ENCODE results near the gene ENTR1.

ENTR1 gene

DNA sequence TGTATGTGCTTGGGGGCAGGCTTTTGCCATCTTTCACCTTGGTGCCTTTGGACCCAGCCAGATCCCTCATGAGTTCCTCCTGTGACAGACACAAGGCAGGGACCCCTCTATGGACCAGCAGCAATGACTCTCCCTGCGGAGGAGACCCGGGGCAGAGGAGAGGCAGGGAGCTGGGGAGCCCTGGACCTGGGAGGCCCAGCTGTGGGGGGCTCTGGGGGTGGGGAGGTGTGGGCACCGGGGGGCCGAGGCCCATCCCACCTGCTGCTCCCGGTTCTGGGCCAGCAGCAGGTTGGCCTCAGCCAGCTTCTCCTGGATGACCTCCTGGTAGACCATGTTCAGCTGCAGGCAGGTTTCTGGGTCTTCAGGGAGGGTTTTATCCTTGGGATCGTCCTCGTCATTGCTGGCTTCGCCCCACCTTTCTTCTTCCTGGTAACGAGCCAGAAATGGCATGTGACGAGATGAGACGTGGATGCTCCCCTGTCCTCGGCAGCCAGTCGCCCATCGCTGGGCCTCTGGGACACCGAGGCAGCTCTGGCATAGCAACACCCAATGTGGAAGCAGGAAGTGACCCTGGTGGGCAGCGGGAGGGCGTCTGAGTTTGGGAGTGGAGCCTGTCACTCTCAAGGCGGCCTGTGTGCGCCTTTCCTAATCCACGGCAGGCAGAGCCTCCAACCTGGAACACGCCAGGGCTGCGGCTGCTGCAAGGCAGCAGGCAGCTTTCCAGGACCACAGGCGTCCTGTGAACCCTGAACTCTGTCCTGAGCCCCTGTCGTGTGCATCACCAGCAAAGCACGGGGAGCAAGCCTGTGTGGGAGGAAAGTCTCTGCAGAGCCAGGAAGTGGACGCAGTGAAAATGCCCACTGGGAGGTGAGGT lies 14.8 kb downstream of the ENTR1 start:
- no peak for DNase-seq

DNA sequence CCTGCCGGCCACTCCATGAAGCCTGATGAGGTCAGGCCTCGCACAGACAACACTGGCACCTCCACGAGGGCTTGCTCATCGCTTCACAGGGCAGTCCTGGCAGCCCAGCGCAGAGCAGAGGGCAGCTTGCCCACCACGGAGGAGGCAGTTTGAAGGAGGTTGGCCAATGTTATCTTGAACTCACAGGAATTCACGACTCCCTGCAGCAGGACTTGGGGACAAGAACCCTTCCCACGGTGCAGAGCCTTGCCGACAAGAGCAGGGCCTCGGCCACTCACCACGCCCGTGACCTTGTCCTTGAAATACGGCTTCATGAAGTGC lies 15.4 kb downstream of the ENTR1 start:
- DNase-seq: no peak

DNA sequence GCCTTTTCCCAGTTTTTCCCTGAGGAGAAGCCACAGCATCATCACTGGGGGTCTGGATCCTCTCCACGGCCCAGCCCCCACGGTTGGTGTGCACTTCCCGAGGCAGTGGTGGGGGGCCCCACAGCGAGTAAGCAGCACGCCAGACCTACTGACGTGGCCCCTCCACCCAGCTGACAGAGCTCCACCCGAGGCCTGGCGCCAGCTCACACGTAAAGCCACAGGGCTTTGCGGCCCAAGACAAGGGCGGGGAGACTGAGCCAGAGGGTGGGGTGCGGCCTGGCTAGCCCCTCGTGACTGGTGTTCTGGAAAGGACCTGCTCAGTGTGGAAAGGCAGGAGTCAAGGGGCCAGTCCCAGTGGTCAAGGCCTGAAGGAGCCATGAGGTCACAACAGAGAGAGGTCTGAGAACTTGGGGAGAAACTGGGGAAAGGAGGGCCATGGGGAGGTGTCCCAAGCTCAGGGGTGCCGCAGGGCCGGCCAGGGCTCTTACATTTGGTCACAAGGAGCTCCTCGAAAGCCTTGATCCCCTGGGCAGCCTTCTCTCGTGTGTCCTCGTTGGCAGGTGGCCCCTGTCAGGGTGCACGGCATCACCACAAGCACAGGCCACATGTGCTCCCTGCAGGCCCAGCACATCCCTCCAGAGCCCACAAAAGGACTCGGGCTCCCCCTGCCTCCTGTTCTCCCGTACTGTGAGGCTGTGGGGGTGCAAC lies 15.9 kb downstream of the ENTR1 start:
- DNase-seq: no peak

GRCh38 chr9:136393531-136393930 lies 16.9 kb downstream of the ENTR1 start:
- DNase-seq: no peak

DNA sequence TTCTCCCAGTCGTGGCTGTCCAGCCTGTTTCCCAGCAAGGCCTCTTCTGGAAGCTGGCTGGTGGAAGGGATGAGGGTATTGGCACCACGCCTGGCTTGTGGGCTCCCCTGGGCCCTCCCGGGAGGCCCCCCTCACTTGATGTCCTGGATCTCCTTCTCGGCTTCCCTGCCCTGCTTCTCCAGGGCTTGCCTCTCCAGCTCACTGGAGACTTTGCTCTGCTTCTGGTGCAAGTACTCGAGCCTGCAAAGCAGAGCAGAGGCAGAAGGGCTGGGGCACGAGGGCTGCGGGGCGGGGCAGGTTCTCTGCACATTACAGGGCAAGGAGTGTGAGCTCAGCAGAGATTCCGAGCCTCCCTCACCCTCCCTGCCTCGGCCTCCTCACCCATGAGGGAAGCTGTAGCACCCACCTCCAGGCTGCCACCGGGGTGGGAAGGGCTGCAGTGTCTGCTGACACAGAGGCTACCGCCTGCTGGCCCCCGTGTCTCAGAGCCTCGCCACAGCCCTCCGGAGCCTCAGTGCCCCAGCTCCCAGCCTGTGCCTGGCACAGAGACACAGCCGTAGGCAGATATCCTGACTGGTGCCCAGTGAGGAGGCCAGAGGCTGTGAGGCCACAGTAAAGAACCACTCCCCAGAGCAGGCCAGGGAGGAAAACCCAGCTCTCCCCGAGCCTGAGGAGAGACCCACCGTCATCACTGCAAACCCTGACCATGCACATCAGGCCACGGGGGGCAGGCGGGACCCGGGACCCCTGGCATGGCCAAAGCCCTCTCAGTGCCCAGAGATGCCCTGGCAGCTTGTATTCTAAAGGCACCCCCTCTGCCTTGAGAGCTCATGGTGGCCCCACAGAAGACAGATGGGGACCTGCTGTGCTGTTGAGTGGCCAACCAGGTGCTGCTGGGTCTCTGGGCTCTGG lies 17.6 kb downstream of the ENTR1 start:
- DNase-seq: no peak

DNA sequence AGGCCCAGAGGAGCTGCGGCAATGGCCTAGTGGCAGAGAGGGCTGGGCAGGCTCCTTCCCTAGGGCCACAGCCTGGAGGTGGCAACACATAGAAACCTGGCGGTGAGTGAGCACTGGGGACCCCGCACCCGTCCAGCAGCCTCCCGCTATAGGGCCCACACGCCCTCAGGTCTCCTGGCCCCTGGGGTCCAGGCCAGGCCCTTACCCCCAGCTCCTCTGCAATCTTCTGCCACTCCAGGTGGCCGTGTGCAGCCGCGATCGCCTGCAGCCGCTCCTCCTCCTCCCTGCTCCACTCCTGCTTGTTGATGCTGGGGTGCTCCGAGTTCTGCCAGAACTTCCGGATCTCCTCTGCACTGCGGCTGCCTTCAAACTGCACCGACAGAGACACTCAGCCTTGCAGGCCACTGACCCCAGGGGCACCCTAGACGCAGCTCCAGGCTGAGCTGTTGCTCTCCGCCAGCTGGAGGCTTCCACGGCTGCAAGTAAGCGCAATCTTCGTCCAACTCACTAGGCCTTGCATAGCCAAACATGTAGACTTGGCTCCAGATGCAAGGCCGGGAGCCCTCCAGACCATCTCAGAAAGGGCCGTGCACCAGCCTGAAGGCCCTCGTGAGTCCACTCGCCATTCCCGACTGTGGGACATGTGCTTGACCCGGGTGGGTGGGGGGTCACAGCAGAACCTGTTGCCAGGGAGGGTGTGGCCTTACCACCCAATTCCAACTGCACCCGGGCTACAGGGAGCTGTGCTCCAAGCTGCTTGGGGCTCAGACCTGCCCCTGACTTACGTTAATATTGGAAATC lies 18.5 kb downstream of the ENTR1 start:
- DNase-seq: no peak

GRCh38 chr9:136389396-136389795 lies 21.0 kb downstream of the ENTR1 start:
- no peak for DNase-seq

DNA sequence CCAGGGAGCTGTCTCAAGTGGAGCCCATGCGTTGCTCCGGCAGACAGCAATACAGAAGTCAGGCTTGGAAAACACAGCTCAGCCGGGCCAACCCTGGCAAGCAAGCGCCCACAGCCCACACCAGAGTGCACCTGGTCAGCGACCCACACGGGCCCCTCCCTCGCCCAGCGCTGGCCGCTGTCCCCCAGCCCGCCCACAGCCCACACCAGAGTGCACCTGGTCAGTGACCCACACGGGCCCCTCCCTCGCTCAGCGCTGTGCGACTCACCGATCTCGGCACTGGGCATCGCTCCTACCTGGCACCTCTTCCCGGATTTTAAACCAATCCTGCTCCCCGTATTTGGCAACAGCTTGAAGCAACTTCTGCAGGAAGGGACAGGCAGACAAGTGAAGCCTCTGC lies 23.2 kb downstream of the ENTR1 start:
- no peak for DNase-seq

- DNase-seq: no peak
Observed at GRCh38 chr9:136386018-136386417, 24.4 kb downstream of the ENTR1 start.

GRCh38 chr9:136385015-136385414 lies 25.4 kb downstream of the ENTR1 start:
- DNase-seq: no peak

DNA sequence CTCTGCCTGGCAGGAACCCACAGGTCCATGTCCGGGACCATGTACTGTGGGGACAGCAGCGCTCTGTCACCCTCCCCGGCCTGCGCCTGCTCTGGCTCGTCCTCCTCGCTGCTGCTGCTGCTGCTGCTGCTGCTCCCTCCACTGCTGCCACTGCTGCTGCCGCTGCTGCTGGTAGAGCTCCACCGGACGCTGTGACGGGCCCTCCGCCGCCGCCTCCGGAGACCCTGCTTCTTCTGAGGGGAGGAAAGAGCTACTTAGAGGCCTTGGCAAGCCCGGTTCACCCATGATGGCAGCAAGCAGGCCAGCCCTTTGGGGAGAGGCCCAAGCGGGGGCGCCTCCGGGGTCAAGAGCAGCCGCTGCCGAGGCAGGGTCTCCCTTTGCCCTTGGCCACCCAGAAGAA lies 27.0 kb downstream of the ENTR1 start:
- DNase-seq: no peak

DNA sequence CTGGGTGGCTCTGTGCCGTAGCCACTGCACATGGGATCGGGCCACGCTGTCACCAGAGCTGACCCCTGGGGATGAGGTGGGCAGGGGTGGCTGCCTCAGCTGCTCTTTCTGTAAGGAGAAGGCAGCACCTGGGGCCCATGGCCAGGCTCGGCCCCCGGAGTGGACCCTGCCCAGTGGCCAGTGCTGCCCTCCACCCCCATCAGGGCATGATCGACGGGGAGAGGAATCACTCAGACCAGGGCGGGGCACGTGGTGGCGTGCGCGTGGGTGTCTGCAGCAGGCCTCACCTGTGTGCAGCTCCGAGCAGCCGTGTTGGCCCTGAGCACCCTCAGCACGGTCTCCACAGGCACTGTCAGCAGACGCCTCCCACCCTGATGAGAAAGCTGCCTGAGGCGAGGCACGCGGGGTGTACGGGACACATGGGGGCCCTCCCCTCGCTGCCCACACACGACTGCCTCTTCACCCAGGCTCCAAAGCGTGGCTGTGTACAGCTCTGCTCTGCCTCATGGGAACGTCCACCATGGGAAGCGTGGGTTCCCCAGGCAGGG lies 28.4 kb downstream of the ENTR1 start:
- no peak for DNase-seq

GRCh38 chr9:136381311-136381710 lies 29.1 kb downstream of the ENTR1 start:
- DNase-seq: no peak

DNA sequence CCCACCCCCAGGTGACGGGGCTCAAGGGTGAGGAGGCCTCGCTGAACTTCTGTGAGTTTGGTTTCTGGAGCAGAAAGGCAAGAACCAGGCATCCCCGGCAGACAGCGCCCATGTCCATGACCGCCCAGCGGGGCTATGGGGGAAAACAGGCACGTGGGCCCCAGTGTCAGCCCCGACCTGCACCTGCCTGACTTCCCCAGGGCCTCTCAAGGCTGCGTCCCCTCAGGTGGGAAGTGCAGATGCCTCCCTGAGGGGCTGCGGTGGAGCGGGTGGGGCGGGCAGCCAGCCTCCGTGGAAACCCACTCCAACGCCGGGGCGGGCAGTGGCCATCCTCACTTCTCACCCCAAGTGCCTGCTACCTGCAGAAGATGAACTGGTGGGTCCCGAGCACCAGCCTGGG lies 30.0 kb downstream of the ENTR1 start:
- no peak for DNase-seq

DNA sequence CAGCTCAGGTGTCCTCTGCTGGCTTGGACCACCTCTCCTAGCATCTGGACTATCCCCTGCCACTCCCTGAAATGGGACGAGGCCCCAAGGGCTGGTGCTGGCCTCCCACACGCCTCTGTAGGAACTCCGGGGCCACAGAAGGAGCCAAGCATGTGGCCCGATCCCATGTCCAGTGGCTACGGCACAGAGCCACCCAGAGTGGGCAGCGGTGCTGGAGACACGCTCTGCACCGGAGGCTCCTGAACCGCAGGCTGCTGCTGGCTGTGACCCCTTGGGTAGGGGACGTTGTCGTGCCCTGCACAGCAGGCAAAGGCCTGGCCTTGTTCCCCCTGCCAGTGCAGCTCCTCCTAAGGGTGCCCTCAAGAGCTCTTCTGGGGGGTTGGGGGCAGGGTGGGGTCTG lies 30.5 kb downstream of the ENTR1 start:
- no peak for DNase-seq

GRCh38 chr9:136379401-136379800 lies 31.0 kb downstream of the ENTR1 start:
- no peak for DNase-seq

GRCh38 chr9:136379003-136379287 lies 31.5 kb downstream of the ENTR1 start:
- no peak for DNase-seq

- DNase-seq: no peak
Observed at GRCh38 chr9:136378170-136379002, 32.0 kb downstream of the ENTR1 start.

DNA sequence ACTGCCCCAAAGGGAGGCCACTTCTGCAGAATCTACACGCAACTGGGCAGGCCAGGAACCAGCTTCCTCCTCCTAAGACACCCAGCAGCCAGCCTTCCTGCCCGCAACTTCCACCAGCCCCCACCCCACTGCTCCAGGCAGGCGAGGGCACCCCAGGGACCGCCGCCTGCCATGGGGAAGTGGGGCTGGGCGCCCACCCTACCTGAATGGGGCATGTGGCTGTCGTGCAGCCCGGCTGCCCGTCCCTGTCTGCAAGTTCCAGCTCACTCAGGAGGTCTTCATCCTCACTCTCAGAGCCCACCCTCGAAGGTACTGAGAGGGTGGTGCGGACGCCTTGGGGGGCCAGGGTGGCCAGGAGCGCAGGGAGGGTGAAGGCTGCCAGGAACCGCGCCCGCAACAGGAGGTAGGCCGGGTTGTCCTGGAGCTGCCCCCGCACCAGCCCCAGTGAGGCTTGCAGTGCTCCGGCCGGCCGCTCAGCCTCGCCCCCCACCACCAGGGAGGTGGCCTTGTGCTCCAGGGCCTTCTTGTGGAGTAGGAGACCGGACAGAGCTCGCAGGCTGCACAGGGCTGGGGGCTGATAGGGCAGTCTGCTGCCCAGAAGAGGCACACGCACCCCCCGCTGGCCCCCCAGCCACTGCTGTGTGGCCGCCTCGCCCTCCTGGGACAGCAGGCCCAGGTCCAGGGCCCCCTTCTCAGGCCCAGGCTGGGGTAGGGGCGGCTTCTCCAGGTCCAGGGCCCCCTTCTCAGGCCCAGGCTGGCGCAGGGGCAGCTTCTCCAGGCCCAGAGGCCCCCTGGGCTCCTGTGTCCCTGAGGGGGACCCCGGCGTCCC lies 32.9 kb downstream of the ENTR1 start:
- no peak for DNase-seq

- no peak for DNase-seq
Observed at GRCh38 chr9:136376457-136376856, 34.0 kb downstream of the ENTR1 start.

DNA sequence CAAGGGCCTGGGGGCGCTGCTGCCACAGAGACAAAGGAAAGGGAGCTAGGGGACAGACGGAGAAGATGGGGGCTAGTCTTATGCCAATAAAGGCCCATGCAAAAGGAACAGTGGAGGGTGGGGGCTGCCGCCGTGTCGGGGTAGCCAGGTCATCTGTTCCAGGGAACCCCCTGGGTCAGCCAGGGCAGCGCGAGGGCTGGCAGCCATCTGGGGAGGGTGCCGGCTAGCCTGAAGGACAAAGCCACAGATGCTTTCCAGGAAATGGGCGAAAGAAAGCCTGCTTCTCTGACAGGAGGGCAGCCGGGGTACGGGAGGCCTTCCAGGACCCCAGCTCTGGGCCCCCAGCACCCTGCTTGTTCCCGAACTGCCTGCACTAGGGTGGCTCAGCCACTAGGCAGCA lies 35.3 kb downstream of the ENTR1 start:
- no peak for DNase-seq

Data from stimulated activated CD4-positive, alpha-beta T cell treated with anti-CD3 and anti-CD28 coated beads, Interleukin-12 subunit alpha, Interleukin-12 subunit beta, amount 100 ng/mL, for 4 hours (primary cell).